ENCODE data around the gene CTBS. TPM values are rescaled to one million over a fixed set of nuclear protein-coding genes. Genes with fewer than 3 reads are reported as not detected.

CTBS gene
- total and polyA plus RNA-seq, 2 of the 8 experiments (the other 6 are each of a cell fraction or from before 2014, with no cell fraction given) = 3.3 to 4.1 TPM

DNA sequence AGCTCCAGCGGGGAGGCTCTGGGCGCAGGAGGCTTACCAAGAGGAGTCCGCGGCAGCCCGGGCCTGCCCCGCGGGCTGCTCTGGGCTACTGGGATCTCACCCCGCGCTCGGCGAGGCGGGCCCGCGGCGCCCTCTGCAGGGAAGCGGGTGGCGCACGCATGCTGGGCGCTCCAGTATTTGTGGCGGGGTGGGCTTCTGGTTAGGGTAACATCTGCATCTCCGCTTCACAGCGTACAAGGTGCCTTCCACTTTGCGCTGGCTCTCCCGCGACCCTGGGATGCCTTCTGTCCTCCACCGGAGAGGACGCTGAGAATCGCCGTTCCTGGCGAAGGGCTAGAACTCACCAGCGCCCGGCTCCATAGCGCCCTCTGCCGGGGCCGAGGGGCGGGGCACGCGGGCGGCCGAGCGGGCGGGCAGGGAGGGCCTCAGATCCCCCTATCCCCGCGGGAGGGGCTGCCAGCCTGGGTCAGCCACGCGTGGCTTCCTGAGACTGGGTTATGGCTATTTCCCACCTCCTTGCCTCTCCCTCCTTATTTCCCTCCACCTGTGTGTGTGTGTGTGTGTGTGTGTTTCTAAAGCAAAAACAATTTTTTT is 46.6 kb upstream of the CTBS start (continued):
- TF ChIP-seq, protein P1, sequence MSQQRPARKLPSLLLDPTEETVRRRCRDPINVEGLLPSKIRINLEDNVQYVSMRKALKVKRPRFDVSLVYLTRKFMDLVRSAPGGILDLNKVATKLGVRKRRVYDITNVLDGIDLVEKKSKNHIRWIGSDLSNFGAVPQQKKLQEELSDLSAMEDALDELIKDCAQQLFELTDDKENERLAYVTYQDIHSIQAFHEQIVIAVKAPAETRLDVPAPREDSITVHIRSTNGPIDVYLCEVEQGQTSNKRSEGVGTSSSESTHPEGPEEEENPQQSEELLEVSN (IDR thresholded peaks at IDR 0.05) = no peak
- TF ChIP-seq POLR2AphosphoS5 (IDR thresholded peaks at IDR 0.05; ENCODE audit: low read depth, low read length) = peak; percentile 63; the same call in 1 of the 2 replicates
- no peak for TF ChIP-seq TAF7 (optimal IDR thresholded peaks at IDR 0.05; ENCODE audit: borderline replicate concordance, low read depth, low read length)
- TF ChIP-seq GABPA (IDR thresholded peaks at IDR 0.05; ENCODE audit: borderline replicate concordance, insufficient read depth, low read length) = no peak
- TF ChIP-seq KDM4A (IDR thresholded peaks at IDR 0.05; ENCODE audit: low read depth, low read length, severe bottlenecking) = peak; percentile 78
- peak; percentile 62 for TF ChIP-seq CTBP2 (IDR thresholded peaks at IDR 0.05; ENCODE audit: borderline replicate concordance, insufficient read depth, insufficient read length, low read length)
- peak; percentile 4 to 72; a peak in 1 of 4 replicates for TF ChIP-seq HDAC2 (IDR thresholded peaks at IDR 0.05; ENCODE audit: borderline replicate concordance in 1 of 2, low read depth in 2 of 2, low read length in 2 of 2)
- peak; percentile 51 for TF ChIP-seq TAF1 (IDR thresholded peaks at IDR 0.05; ENCODE audit: low read depth, low read length)
- peak in 1 of 2 experiments; percentile 71; a peak in 1 of 3 replicates for TF ChIP-seq POLR2A (IDR thresholded peaks at IDR 0.05; ENCODE audit: control extremely low read depth in 1 of 2, low read depth in 2 of 2, low read length in 2 of 2)
- TF ChIP-seq BACH1 (IDR thresholded peaks at IDR 0.05; ENCODE audit: low read length) = 0 out of 2 replicates have a peak, but pooled peaks have one; percentile 28
- no peak for TF ChIP-seq EZH2 (IDR thresholded peaks at IDR 0.05; ENCODE audit: low read depth, low read length, severe bottlenecking)
- TF ChIP-seq KDM1A (IDR thresholded peaks at IDR 0.05; ENCODE audit: borderline replicate concordance, low read length) = peak; percentile 66; the same call in 1 of the 2 replicates

All from H1 (cell line).